Effector CD4-positive, alpha-beta T cell (primary cell): ENCODE data around the gene NDP. TPM values are rescaled to one million over a fixed set of nuclear protein-coding genes. Genes with fewer than 3 reads are reported as not detected.

Source experiments
- DNase-seq: peaks from one replicate; pipeline ENCODE4 v3.0.0-alpha.2; 2020
- total RNA-seq: gene quantifications from one replicate; lab custom pipeline; 2026; lab: John Stamatoyannopoulos, UW

Gene NDP, protein sequence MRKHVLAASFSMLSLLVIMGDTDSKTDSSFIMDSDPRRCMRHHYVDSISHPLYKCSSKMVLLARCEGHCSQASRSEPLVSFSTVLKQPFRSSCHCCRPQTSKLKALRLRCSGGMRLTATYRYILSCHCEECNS
- not detected for total RNA-seq

DNA sequence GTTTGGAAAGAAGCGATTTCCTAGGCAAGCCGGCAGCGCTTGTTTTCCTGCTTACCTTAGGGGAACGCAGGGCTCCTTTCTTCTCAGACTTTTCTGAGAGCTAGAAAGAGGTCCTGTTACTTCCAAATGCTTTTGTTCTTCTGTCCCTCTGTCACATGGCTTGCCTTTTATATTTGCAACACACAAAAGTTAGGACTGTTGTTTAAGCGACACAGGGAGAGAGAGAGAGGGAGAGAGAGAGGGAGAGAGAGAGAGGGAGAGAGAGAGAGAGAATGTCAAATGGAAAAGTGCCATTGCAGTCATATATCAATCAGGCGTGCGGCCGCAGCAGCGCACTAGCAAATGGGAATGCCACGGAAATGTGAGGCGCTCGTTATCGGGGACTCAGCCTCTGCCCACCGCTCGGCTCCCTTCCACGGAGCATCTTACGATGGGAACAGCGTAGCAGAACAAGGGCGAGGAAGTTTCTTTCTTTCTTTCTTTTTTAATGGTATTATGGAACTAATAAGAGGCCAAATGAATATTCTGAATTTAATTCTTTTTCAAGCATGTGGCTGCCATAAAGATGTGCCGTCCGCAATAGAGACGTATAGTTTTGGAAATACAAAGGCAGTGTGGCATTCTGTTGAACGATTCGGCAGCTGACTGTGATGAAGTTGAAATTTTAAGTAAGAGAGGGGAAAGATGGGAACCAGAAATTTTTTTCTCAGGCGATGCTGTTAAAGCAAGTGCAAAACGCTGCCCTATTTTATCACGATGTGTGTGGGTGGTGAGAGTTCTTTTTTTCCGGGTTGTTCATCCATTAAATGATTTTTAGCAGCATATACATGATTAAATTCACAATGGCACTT lies at the start of gene NDP:
Gene NDP (minus strand): TSS at position 142 of the 851 bp plus-strand sequence. CDS start 14,745 bp downstream, outside the sequence.
- DNase-seq, result no peak

DNA sequence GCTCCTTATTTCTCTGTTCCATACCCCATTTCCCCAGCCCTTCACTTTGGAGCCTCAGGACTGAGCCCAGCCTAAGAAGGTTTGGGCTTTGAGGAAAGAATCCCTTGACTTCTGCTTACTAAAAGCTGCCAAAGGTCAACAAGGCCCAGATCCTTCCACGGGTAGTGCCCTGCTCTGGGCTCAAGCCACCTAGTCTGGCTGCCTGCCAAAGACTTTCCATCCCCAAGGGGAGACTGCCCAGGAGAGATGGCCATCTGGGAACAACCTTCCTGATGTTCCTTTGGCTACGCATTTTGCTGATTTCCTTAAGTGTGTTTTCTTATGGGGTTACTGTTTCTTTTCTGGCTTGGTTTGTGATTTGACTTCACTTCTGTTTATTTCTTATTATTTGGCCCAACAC lies 49.8 kb upstream of the NDP start:
- no peak for DNase-seq

DNA sequence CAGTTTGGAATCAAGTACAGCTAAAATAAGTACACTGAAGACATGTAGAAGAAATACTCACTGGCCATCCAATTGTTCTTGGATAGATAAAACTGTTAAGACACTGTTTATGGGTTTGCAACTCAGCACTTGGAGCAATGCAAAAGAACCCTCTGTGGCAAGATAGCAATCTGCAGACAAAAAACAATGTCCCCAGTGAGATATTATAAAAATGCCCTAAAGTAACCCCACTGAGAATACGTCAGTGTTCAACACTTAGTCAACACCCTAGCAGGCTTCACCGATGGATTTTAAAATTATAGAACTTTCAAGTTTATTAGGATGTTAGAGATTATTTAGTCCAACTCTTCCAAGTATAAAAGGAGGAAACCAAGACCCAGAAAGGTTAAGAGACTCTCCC lies 47.5 kb upstream of the NDP start:
- no peak for DNase-seq

DNA sequence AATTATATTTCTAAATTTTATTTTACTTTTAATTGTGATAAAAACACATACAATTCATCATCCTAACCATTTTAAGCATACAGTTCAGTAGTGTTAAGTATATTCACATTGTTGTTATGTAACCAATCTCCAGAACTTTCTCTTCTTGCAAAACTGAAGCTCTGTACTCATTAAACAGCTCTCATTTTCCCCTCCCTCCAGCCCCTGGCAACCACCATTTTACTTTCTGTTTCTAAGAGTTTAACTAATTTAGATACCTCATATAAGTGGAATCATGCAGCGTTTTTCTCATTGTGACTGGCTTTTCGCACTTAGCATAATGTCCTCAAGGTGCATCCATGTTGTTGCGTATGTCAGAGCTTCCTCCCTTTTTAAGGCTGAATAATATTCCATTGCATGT lies 46.7 kb upstream of the NDP start:
- no peak for DNase-seq

DNA sequence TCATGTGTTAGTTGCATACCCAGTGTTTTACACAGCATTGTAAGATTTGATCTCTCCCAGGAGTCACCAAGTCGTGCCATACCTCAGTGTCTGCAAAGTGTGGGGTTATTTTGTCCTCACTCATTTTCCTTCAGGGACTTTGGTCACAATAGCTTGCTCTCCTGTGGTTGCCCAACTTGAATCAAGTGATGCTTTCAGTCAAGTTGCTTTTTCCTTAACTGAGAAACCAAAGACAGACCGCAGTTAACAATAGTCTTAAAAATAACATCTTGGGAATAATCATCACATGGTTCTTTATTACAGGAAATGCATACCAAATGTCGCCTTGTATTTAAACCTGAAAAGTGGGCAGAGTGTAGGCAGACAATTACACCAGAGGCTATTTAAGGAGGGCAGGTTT lies 44.5 kb upstream of the NDP start:
- DNase-seq, result no peak

DNA sequence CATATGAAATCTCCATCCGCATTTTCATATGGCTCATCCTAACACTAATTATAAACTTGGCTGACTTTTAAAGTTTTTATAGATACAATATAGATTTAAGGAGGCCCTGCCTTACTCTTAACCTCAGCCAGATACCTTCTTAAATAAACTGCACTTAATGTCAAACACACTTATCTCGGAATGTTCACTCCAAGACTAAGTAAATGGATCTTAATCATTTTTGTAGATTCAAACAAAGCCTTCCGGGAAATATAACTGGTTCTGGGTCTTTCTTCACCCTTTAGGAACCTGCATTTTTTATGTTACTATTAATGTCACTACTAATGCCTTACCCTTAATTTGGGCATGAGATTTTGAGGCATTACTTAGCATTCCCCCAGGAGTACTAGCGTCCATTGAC lies 43.7 kb upstream of the NDP start:
- DNase-seq, result no peak

DNA sequence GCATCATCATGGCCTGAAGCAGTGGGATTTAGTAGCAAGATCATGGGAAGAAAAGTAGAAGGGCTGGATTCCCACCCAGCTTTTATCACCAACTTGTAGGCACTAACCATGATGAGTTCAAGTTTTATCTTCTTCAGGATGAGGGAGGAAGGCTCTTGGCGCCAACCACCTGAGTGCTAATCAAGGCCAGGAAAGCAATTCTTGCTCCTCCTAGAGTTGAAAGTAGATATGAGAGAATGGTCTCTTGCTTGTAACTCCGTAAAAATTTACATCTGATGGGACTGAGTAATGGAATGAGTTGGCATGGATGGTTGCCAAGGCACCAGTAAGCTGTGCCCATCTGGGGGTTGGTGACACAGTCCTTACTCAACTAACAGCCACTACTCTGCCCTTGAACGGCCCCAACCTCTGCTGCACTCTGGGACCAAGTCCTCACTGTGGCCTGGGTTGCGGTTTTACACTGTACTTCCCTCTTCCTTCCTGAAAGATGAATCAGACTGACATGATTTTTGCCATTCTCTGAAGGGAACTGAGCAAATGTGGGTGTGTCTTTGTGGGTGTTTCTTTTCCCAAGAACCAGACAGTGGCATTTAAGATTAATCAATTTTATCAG lies 39.4 kb upstream of the NDP start:
- no peak for DNase-seq

DNA sequence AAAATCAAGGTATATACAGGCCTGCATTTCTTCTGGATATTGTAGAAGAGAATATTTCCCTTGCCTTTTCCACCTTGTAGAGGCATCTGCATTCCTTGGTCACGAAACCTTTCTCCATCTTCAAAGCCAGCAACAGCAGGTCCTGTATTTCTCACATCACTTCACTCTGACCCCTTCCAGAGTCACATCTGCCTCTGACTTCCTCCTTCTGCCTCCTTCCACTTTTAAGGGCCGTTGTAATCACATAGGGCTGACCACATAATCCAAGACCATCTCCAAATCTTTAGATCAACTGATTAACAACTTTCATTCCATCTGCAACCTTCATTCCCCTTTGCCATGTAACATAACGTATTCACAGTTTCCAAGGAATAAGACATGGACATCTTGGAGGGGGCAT lies 38.3 kb upstream of the NDP start:
- no peak for DNase-seq

DNA sequence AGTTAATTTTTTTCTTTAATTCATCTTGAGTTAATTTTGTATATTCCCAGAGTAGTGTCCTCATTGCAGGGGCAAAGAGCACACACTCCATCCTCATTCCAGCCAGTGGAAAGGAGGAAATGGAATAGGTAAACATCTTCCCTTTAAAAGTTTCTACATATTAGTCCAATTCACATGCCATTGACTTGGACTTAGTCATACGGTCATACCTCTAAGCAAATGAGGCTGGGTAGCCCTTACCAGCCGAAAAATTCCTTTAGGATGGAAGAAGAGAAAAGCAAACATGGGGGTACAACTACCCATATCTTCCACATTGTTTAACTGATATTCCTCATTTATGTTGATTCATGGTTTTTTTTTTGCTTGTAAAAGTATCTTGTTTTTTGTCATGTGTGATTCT lies 37.4 kb upstream of the NDP start:
- DNase-seq, result no peak

DNA sequence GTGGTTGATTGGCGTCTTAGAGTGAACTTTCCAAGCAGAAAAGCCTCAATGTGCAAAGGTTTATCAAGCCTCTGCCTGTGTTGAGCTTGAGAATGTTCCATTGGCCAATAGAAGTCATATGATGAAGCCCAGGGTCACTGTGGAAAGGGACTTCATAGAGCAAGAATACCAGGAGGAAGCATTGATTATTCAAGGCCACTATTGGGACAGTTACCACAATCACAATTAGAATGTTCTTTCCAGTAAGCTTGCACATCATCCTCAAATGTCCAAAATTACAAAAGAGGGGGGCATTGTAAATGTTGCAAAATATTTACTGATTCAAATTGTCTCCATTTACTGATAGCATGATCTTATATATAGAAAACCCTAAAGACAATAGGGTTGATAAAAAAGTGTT lies 32.9 kb upstream of the NDP start:
- no peak for DNase-seq

DNA sequence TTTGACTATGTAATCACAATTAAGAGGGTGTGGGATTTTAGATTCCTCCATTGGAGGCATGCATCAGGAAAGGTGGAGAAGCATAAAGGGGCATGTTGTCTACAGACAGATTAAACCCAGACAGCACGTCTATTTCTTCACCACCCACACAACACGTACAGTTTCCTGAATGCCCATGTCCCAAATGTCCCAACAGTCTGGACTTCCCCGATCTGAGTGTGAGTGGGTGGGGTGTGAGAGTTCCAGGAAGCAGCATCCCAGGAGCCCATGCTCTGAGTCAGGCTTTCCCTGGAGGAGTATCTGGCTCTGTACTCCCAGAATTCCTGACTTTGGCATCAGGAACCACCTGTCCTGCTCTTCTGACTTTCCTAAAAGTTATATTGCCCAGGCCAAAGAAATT lies 30.8 kb upstream of the NDP start:
- DNase-seq, result no peak

DNA sequence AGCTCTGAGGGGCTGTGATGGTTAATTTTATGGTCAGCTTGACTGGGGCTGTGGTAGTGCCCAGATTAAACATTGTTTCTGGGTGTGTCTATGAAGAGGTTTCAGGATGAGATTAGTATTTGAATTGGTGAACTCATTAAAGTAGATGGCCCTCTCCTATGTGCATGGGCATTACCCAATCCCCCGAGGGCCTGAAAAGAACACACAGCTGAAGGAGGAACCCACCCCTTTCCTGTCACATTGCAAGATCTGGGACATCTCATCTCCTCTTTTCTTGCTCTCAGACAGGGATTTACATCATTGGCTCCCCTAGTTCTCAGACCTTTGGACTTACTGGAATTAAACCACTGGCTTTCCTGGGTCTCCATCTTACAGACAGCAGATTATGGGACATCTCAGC lies 29.4 kb upstream of the NDP start:
- DNase-seq, result no peak

DNA sequence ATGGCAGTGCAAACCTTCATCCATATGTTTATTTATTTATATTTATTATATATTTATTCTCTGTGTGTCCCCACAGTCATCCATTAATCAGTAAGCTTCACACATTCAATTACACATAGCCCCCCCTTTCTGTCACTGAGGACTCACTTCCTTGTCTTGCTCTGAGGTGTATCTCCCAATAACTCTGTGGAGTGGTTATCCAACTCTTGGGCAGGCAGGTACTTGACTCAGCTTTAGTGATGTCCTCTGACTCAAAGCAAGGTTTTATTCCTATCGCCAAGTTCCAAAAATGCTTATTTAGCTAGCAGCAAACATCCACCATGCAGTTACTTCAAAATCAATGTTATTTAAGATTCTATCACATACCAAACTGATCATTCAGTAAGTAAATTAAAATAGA lies 25.2 kb upstream of the NDP start:
- DNase-seq, result no peak

DNA sequence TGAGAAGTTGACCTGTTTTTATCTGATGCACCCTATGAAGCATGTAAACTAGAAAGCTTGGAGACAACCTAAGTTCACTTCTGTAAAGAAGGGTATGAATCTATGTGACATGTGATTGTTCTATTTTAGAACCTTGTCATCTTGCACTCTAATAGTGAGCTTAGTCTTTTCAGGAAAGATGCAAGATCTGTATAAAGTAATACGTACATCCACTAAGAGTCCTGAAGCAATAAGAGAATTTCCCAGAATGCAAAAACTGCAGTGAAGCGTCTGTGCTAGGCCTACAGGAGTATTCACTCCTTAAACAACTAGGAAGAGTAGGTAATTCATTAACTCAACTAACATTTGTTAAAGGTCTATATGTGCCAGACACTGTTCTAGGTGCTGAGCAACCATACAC lies 23.3 kb upstream of the NDP start:
- no peak for DNase-seq

DNA sequence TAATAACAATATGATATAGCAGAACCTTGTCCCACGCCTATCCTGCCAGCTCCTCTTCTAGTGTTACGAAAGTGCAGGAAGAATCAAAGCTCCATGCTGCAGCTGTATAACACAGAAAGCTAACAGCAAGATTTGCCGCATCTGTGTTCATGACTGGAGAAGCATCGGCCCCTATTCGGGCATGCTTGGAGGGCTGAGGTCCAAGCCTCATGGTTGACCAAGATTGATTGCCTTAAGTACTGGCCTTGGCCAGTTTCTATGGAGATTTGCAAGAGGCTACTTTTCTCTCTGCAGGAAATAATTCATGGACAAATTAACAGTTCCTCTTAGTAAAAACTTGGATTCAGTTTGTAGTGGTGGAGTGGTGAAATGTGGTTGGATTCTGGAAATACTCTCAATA lies 12.9 kb upstream of the NDP start:
- no peak for DNase-seq

DNA sequence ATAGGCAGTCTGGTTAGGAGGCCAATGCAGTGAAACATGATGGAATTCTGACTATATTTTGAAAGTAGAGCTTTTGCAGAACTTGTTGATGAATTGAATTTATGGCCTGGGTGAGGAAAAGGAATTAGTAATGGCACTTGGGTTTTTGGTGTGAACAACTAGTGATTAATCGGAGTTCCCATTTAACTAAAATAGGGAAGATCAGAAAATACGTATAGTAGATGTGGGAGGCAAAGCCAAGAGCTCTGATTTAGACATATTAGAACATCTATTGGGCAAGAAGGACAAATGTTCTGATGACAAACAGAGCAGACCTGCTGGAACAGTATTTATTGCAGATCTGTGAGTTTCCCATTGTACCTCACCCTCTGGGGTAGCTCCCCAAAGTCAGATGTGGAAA lies 12.3 kb upstream of the NDP start:
- no peak for DNase-seq

DNA sequence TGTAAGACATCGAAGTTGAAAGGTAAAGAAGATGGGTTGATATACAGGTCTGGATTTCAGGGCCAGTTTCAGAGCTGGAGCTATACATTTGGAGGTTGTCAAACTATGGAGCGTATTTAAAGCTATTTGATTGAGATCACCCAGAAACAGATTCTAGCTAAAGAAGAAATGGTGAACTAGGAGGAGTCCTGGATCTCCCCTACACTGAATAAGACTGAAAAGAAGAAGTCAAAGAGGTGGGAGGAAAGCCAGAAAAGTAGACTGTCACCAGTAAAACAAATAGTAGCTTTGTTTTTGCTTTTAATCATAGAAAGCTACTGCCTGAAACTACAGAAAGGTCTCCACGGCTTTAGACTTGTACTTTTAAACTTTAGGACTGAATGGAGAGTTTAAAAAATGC lies 5.0 kb upstream of the NDP start:
- no peak for DNase-seq

DNA sequence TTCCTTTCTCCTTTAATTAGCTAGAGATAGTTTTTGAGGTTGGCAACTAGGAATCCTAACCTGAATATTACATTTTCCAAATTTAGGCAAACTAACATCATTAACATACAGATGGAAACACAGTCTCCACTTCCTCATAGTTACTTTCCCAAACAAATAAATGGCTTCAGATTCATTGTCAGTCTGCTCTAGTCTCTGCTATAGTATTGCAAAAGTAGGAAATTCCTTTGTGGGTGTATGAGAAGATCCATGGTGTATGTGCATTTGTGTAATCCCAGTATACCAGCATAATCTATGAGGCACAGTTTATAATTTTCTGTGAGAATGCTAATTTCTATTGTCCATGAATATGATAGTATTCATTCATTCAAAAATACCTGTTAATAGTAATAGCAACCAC lies 3.0 kb upstream of the NDP start:
- DNase-seq, result no peak

DNA sequence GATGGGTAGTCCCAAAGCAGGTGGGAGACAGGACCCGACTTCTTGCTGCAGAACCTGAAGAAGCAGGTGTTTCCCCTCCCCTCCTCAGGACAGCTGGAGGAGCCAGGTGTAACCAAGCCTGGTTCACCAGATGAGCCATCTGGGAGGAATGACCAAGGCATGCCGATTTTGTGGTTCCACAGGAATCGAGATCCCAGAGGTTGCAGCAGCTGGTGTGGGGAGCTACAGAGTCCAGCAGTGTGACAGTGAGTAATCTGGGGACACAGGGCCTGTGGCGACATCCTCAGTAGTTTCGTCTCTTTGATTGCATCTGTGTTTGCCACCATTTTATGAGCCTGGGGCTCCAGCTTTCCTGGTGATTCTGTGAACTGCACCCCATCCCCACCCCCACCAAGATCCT lies 2.6 kb upstream of the NDP start:
- no peak for DNase-seq

DNA sequence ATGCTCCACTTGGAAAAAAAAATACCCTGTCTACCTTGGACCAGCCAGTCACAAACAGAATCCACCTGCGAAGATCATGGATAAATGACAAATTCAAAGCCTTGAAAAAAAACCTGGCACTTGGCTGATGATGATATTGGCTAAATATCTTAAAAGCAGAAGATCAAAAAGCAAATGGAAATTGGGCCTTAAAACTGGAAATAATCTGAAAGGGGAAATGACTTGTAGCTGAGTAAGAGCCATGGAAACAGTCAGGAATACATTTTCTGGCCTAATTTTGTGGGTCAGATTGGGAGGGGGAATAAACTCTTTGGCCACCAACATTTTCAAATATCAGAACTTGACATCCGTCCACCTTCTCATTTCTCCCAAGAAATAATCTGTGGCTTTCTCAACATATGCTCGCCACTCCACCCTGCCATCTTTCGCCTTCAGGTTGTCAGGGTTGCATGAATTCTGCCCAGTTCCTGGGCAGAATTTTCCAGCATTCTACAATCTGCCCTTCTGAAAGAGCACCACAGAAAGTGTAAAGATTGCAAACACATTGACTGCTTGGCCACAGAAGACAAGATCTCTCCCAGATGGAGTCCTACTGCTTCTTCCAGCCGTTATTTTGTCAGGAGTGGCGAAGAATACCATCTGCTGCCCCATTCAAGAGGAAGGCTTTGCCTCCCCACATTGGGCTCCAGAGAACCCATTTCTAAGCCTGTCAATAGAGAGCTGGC lies 1.7 kb upstream of the NDP start:
- DNase-seq, result no peak

DNA sequence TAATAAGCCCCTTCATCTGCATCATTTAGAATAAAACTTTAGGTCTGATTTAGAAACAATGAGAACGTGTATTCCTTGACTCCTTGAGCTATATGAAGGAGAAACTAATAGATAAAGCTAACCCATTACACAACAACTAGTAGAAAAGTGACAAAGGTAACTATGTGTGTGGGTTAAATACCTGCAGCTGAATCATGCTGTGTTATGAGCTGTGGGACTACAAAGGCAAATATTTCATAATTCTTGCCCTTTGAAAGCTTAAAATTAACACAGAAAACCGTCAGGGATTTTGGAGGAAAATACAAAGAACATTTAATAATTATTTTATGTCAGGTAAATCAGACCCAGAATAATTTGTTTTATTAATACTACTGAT lies 898 bp upstream of the NDP start:
- DNase-seq, result no peak

DNA sequence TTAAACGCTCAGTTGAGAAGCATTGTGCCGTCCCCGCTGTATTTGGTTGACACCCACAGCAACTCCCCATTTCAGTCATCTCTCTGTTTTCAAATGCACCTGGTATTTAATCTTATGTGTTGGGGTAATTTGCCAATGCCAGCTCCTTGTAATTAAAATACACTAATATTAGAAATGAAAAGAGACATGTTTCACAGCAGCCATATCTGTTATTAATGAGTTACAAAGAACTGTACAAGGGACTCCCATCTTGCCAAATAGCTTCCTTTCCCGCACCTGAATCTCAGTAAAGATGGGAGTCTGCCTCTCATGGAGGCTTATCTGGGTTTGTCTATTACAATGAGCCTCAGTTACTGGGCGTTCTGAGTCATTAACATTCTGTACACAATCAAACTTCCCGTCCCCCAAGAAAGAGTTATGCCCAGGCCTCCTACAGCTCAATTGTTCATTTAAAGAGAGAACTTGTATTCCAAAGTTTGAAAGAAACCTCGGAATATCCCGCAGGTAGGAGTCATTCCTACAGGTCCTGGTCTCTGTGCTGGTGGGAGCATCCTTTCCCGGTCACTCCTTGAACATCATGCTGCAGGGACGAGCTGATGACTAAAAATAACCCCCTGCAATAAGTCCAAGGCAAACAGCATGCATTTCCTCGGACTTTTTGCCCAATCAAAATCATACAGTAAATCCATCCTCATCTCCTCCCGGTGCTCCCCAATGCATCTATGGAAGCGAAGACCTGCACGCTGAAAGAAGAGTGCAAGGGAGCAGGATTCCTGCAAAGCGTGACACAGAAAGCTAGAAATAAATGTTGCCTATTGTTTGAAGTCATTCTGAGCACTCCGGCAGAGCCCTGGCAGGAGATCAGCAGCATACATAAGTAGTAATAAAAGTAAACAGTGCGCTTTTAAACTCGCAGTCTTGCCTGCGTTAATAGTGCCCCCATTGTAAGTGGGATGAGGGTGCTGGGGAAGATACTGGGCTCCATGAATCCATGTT lies 926 bp downstream of the NDP start:
- no peak for DNase-seq

DNA sequence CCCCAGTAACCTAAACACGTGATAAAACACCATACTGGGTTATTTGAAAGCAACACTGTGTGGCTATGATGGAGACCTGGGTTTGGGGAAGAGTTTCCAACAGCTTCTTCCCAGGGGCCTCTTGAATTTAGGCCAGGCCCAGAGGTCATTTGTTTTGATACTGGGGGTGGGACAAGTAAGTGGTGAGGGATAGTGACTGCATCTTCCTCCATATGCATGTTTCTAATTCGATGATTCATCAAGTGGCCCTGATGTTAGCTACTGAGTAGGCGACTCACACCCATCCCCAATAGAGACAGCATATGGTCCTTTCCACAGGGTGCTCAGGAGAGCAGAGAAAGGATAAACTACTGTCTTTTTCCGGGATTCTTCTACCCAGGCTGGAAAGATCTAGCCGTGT lies 2.7 kb downstream of the NDP start:
- no peak for DNase-seq
